H1 (cell line): ENCODE results near the gene ADCY5. TPM values are rescaled to one million over a fixed set of nuclear protein-coding genes. Genes with fewer than 3 reads are reported as not detected.

ENCODE experiments used
- CTCF ChIA-PET: fragments of 300-600 bp; sonication (Branson Sonifier 250); formaldehyde crosslinking; loops from one replicate; lab custom pipeline; 2021; ENCODE audit not compliant: partially characterized antibody; lab: Charles Lee
- POLR2A ChIA-PET: fragments of 300-600 bp; sonication (Branson Sonifier 250); formaldehyde crosslinking; loops from one replicate; lab custom pipeline; 2021; ENCODE audit warnings: inconsistent platforms; ENCODE audit not compliant: partially characterized antibody; lab: Charles Lee
- DNase-seq, 2 experiments: peaks; one replicate each; pipeline versions ENCODE4 v3.0.0 to v3.0.0-alpha.2; 2010 to 2022; ENCODE audit warnings: low spot score in 2 of 2, low read depth in 1 of 2, mixed read lengths in 1 of 2
- FAIRE-seq: peaks from 2 replicates; lab custom pipeline; 2011; peaks lifted over from hg19 to GRCh38; lab: Jason Lieb, UNC
- H2AFZ ChIP-seq: 2 replicates; pipeline ENCODE4 v1.8.1; 2012; ENCODE audit warnings: low read length, inconsistent platforms
- H2AK5ac ChIP-seq: 2 replicates; pipeline ENCODE4 v1.6.1; 2013; ENCODE audit warnings: low read depth, low read length
- H2BK120ac ChIP-seq: replicated peaks from 2 replicates; pipeline ENCODE3; 2013; ENCODE audit warnings: low read depth, low read length, inconsistent platforms
- H2BK12ac ChIP-seq: 2 replicates; pipeline ENCODE4 v1.6.1; 2013; ENCODE audit warnings: low read depth, low read length
- H2BK15ac ChIP-seq: 2 replicates; pipeline ENCODE4 v1.6.1; 2013; ENCODE audit warnings: low read length
- H2BK20ac ChIP-seq: 2 replicates; pipeline ENCODE4 v1.6.1; 2013; ENCODE audit warnings: low read length
- H2BK5ac ChIP-seq: 2 replicates; pipeline ENCODE4 v1.6.1; 2013; ENCODE audit warnings: low read depth, low read length
- H3K14ac ChIP-seq: 2 replicates; pipeline ENCODE4 v1.6.1; 2013; ENCODE audit warnings: inconsistent platforms; ENCODE audit not compliant: insufficient read length
- H3K18ac ChIP-seq: 2 replicates; pipeline ENCODE4 v1.6.1; 2013; ENCODE audit warnings: low read length; ENCODE audit errors: extremely low read depth
- H3K23ac ChIP-seq: 2 replicates; pipeline ENCODE4 v1.6.1; 2013; ENCODE audit warnings: inconsistent platforms; ENCODE audit not compliant: insufficient read length
- H3K23me2 ChIP-seq: 2 replicates; pipeline ENCODE4 v1.6.1; 2013; ENCODE audit warnings: low read depth, low read length
- H3K27ac ChIP-seq: 2 replicates; pipeline ENCODE4 v1.6.1; 2011; ENCODE audit warnings: low read depth, low read length, inconsistent platforms
- H3K27me3 ChIP-seq, 4 experiments: replicated peaks in 1 of 4; 1 replicate in 1 of 4; 2 replicates in 3 of 4; pipeline versions ENCODE4 v1.6.1 to v1.8.1; 2011 to 2013; ENCODE audit warnings: low read length in 3 of 4, mild to moderate bottlenecking in 3 of 4, inconsistent platforms in 2 of 4, mixed read lengths in 2 of 4, moderate library complexity in 1 of 4; ENCODE audit not compliant: control insufficient read depth in 3 of 4, insufficient read depth in 3 of 4; ENCODE audit errors: extremely low read depth in 1 of 4
- H3K36me3 ChIP-seq, 4 experiments: 2 replicates each; pipeline versions ENCODE4 v1.6.1 to v1.8.1; 2011 to 2013; ENCODE audit warnings: mild to moderate bottlenecking in 4 of 4, low read length in 3 of 4, moderate library complexity in 2 of 4, control low read depth in 1 of 4, inconsistent platforms in 1 of 4; ENCODE audit not compliant: insufficient read depth in 4 of 4, control insufficient read depth in 2 of 4
- H3K4ac ChIP-seq: replicated peaks from 2 replicates; pipeline ENCODE3; 2013; ENCODE audit warnings: low read length, low read depth, mixed read lengths, inconsistent platforms; ENCODE audit not compliant: insufficient read length
- H3K4me1 ChIP-seq, 4 experiments: replicated peaks in 1 of 4; 1 replicate in 1 of 4; 2 replicates in 3 of 4; pipeline versions ENCODE4 v1.6.1 to v1.8.1; 2011 to 2013; ENCODE audit warnings: low read length in 3 of 4, inconsistent platforms in 2 of 4, mixed read lengths in 1 of 4; ENCODE audit not compliant: insufficient read depth in 4 of 4, control insufficient read depth in 3 of 4
- H3K4me2 ChIP-seq, 2 experiments: 2 replicates each; pipeline versions ENCODE4 v1.6.1 to v1.8.1; 2011 to 2013; ENCODE audit warnings: low read depth in 2 of 2, low read length in 2 of 2, control low read depth in 1 of 2, inconsistent platforms in 1 of 2, mild to moderate bottlenecking in 1 of 2; ENCODE audit not compliant: insufficient read depth in 1 of 2
- H3K4me3 ChIP-seq, 4 experiments: fragments of 200-600, 300-600 bp in 1 of 4; sonication (generic), shearing (Covaris generic), sonication (Bioruptor Twin) in 1 of 4; 2 replicates each; pipeline versions ENCODE4 v1.5.1 to v1.8.1; 2011 to 2016; ENCODE audit warnings: low read length in 4 of 4, low read depth in 3 of 4, control low read depth in 2 of 4, inconsistent platforms in 2 of 4, mild to moderate bottlenecking in 2 of 4, mixed read lengths in 1 of 4, moderate library complexity in 1 of 4; ENCODE audit not compliant: insufficient read depth in 2 of 4; ENCODE audit errors: extremely low read depth in 1 of 4
- H3K56ac ChIP-seq: replicated peaks from 2 replicates; pipeline ENCODE3; 2013; ENCODE audit warnings: low read depth, mild to moderate bottlenecking, mixed read lengths, low read length, inconsistent platforms; ENCODE audit not compliant: insufficient read length
- H3K79me1 ChIP-seq: 2 replicates; pipeline ENCODE4 v1.6.1; 2013; ENCODE audit warnings: low read depth, low read length, control low read depth
- H3K79me2 ChIP-seq, 2 experiments: 2 replicates each; pipeline versions ENCODE4 v1.6.1 to v1.8.1; 2012 to 2013; ENCODE audit warnings: low read length in 2 of 2, mild to moderate bottlenecking in 2 of 2, inconsistent platforms in 1 of 2; ENCODE audit not compliant: insufficient read depth in 2 of 2, control insufficient read depth in 1 of 2
- H3K9ac ChIP-seq, 4 experiments: replicated peaks in 1 of 4; 1 replicate in 1 of 4; 2 replicates in 3 of 4; pipeline versions ENCODE4 v1.6.1 to v1.8.1; 2011 to 2013; ENCODE audit warnings: low read depth in 3 of 4, low read length in 3 of 4, control low read depth in 2 of 4, mild to moderate bottlenecking in 2 of 4, moderate library complexity in 2 of 4, inconsistent platforms in 1 of 4; ENCODE audit errors: extremely low read depth in 1 of 4
- H3K9me3 ChIP-seq, 2 experiments: 2 replicates each; pipeline versions ENCODE4 v1.6.1 to v1.8.1; 2012 to 2013; ENCODE audit warnings: mild to moderate bottlenecking in 2 of 2, moderate library complexity in 2 of 2, control low read depth in 1 of 2, inconsistent platforms in 1 of 2, low read depth in 1 of 2, low read length in 1 of 2, mixed read lengths in 1 of 2; ENCODE audit not compliant: insufficient read depth in 2 of 2
- H4K20me1 ChIP-seq, 2 experiments: replicated peaks in 1 of 2; 2 replicates each; pipeline versions ENCODE3 to v1.8.1; 2011 to 2013; ENCODE audit warnings: inconsistent platforms in 2 of 2, low read length in 2 of 2, mild to moderate bottlenecking in 1 of 2; ENCODE audit not compliant: insufficient read depth in 2 of 2, control insufficient read depth in 1 of 2
- H4K5ac ChIP-seq: 2 replicates; pipeline ENCODE4 v1.6.1; 2013; ENCODE audit warnings: low read length, low read depth, mixed read lengths, inconsistent platforms; ENCODE audit not compliant: insufficient read length
- H4K8ac ChIP-seq: 2 replicates; pipeline ENCODE4 v1.8.0; 2013; ENCODE audit warnings: mild to moderate bottlenecking, moderate library complexity, low read length, inconsistent platforms; ENCODE audit not compliant: insufficient read depth; ENCODE audit errors: extremely low read depth
- H4K91ac ChIP-seq: replicated peaks from 2 replicates; pipeline ENCODE3; 2013; ENCODE audit warnings: low read length, mixed read lengths, inconsistent platforms; ENCODE audit not compliant: insufficient read length
- ASH2L ChIP-seq: fragments of 200-600, 300-600 bp; sonication (generic); IDR thresholded peaks from one replicate; pipeline ENCODE4 v1.7.1; 2017; ENCODE audit warnings: low read length
- E2F6 ChIP-seq: IDR thresholded peaks from 2 replicates; pipeline ENCODE4 v1.6.1; 2012; ENCODE audit warnings: inconsistent platforms
- SIN3A ChIP-seq, 2 experiments: IDR thresholded peaks in 1 of 2; conservative IDR thresholded peaks in 1 of 2; 2 replicates each; pipeline ENCODE4 v1.6.1; 2011 to 2012; ENCODE audit warnings: low read length in 2 of 2, improper control_type of control experiment in 1 of 2, low read depth in 1 of 2, mild to moderate bottlenecking in 1 of 2
- WGBS, 2 experiments: shearing (Covaris generic) in 1 of 2; methylation state at CpG; one replicate each; pipeline versions ENCODE4 v1.1.6 to v1.1.7; 2013 to 2015; ENCODE audit warnings: low lambda C conversion rate in 2 of 2, mixed read lengths in 2 of 2, inconsistent platforms in 1 of 2, low coverage in 1 of 2, missing lambda C conversion rate in 1 of 2; ENCODE audit not compliant: insufficient replicate concordance in 2 of 2, insufficient coverage in 1 of 2, insufficient read length in 1 of 2; ENCODE audit errors: extremely low coverage in 1 of 2, missing lambda C conversion rate in 1 of 2; 5-methylcytosine and 5-hydroxymethylcytosine counted together
- polyA plus RNA-seq, 7 experiments: library from polyadenylated mRNA; depleted of rRNA in 3 of 7; stranded (reverse) in 5 of 7; unstranded in 2 of 7; fragments of >200 nt in 5 of 7; fragments of 200-250 nt in 2 of 7; gene quantifications; 1 replicate in 5 of 7; 2 replicates in 1 of 7; 4 replicates in 1 of 7; pipeline versions ENCODE4 v1.2.1 to v1.2.3, GENCODE V29; 2011 to 2013; ENCODE audit warnings: missing spikeins in 2 of 7, mixed read lengths in 2 of 7
- total RNA-seq: library from RNA; stranded (reverse); fragmentation: NEBNext Ultra II Directional; extraction: Animal tissue kit (Norgen Biotek cat#: 25700); gene quantifications from 2 replicates; pipeline ENCODE4 v1.2.1, GENCODE V29; 2021

Gene ADCY5
- total and polyA plus RNA-seq, 2 of the 8 experiments (the other 6 are each of a cell fraction or from before 2014, with no cell fraction given) = 18.9 to 40.8 TPM

GRCh38 chr3:123299581-123299980 lies 149.3 kb downstream of the ADCY5 start:
- Histone ChIP-seq H3K56ac (no peak overlapping the region), H2AK5ac (no peak overlapping the region), H4K8ac (peak overlapping the region; percentile 35), H3K9ac (no peak overlapping the region), H3K9me3 (no peaks in the 10 kb centered on the region), H3K4ac (no peak overlapping the region), H3K23ac (no peak overlapping the region), H4K20me1 (peaks cover 0 to under 1% of the 10 kb centered on the region in 2 experiments), H3K4me1 (no peaks in the 10 kb centered on the region), H3K23me2 (no peaks in the 10 kb centered on the region), H3K79me2 (no peaks in the 10 kb centered on the region), H3K79me1 (no peaks in the 10 kb centered on the region), H2BK5ac (no peak overlapping the region; the same call in 1 of the 2 replicates), H3K18ac (no peak overlapping the region), H3K4me2 (no peak overlapping the region), H3K4me3 (no peak overlapping the region), H2AFZ (no peak overlapping the region), H2BK12ac (no peak overlapping the region), H3K27me3 (no peaks in the 10 kb centered on the region), H3K36me3 (peaks cover 0 to 12% (median 4%) of the 10 kb centered on the region in 4 experiments; a peak in 4 of 8 replicates), H2BK15ac (no peak overlapping the region), H2BK20ac (no peak overlapping the region), H4K5ac (no peak overlapping the region), H3K27ac (no peak overlapping the region), H4K91ac (no peak overlapping the region), H3K14ac (no peak overlapping the region), H2BK120ac (no peak overlapping the region)
- FAIRE-seq = no peak
- DNase-seq = no peak
- ChIA-PET CTCF (interaction anchor here (0.5 to 17.6 kb wide), 9 partner anchors 8 to 356 kb away, joined by 3 to 245 read pairs (median 12); no protein-coding TSS in a partner anchor), POLR2A (interaction anchor here (0.7 to 7.0 kb wide), 5 partner anchors 9 to 21 kb away, joined by 3 to 35 read pairs (median 3); no protein-coding TSS in a partner anchor)
- 87% methylated on average over 7 of the region's 8 CpGs; no CpG with 5 or more reads in 1 of the 2 experiments for WGBS, 2 experiments
- TF ChIP-seq SIN3A (conservative IDR thresholded peaks at IDR 0.05 in 1 of 2, IDR thresholded peaks at IDR 0.05 in 1 of 2; ENCODE audit: low read depth in 1 of 2, low read length in 2 of 2) (no peak), ASH2L (no peak), E2F6 (no peak)
